ENCODE data around the gene SMIM14.

- no peak; the same call in 1 of the 2 replicates for TF ChIP-seq CTCF (IDR thresholded peaks at IDR 0.05)
- no peak for TF ChIP-seq REST (IDR thresholded peaks at IDR 0.05; ENCODE audit: insufficient read depth in 1 of 2, low read depth in 2 of 2, low read length in 1 of 2)
- TF ChIP-seq POLR2AphosphoS5 (IDR thresholded peaks at IDR 0.05; ENCODE audit: low read depth, low read length): no peak
- no peak for TF ChIP-seq SIN3A (IDR thresholded peaks at IDR 0.05; ENCODE audit: borderline replicate concordance, insufficient read depth, low read depth, low read length)
Measured at GRCh38 chr4:39591290-39591689, 47.4 kb downstream of the SMIM14 start.
